ENCODE data around the gene PDE4B. TPM values are rescaled to one million over a fixed set of nuclear protein-coding genes. Genes with fewer than 3 reads are reported as not detected.

Gene PDE4B
- total and polyA plus RNA-seq, 9 of the 15 experiments (the other 6 are each of a cell fraction or from before 2014, with no cell fraction given), result 0.09 TPM; not detected in 8

DNA sequence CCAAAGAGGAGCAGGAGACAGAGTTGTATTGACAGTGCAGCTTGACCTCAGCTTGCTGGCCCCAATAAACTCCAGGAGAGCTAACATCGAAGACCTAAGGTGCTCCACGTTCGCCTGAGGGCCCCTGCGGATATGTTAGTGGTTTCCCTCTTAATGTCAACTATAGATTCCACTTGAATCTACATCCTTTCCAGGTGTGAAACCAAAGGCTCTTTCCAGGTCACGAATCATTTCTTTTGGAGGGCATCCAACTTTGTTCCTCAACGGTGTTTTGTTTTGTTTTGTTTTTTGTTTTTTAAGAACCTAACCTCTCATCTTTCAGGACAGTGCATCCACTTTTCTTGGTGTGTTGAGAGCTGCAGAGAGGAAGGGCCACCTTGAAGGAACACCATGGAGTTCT, 473.7 kb downstream of the PDE4B start:
- Histone ChIP-seq H2AFZ (ENCODE audit: low read depth, low read length) (no peak overlapping the region), H3K4me3 (no peak overlapping the region), H3K9ac (ENCODE audit: insufficient read depth in 1 of 2, low read depth in 2 of 2, low read length in 2 of 2) (no peak overlapping the region), H3K9me1 (ENCODE audit: control insufficient read depth, insufficient read depth, low read length) (no peaks in the 10 kb centered on the region), H3K4me1 (replicated peaks in 1 of 2; ENCODE audit: control insufficient read depth in 2 of 2, insufficient read depth in 2 of 2, low read length in 2 of 2) (no peaks in the 10 kb centered on the region), H3K9me3 (replicated peaks; ENCODE audit: control insufficient read depth, insufficient read depth, low read depth, low read length) (no peaks in the 10 kb centered on the region), H4K20me1 (replicated peaks; ENCODE audit: control insufficient read depth, insufficient read depth, low read length) (no peaks in the 10 kb centered on the region), H3K79me2 (ENCODE audit: control insufficient read depth, insufficient read depth, low read length) (no peaks in the 10 kb centered on the region), H3K27me3 (ENCODE audit: control insufficient read depth in 2 of 2, insufficient read depth in 2 of 2, low read length in 2 of 2) (no peaks in the 10 kb centered on the region), H3K4me2 (ENCODE audit: insufficient read depth, low read length) (no peak overlapping the region), H3K27ac (ENCODE audit: extremely low read depth, low read depth, low read length) (no peak overlapping the region), H3K36me3 (ENCODE audit: control insufficient read depth, insufficient read depth, low read length) (no peaks in the 10 kb centered on the region)
- 0% methylated on average over 6 of the region's 6 CpGs for WGBS (ENCODE audit: insufficient coverage, low coverage, missing lambda C conversion rate)
- ChIA-PET POLR2A (interaction anchor here (0.6 kb wide), 1 partner anchor 24 kb away, joined by 4 read pairs; no protein-coding TSS in a partner anchor), CTCF (ENCODE audit: low intra/inter-chr PET ratio) (no interaction called here)
- no peak for ATAC-seq
- no peak for DNase-seq (ENCODE audit: extremely low read depth in 1 of 4, low spot score in 3 of 4)
- no TSS peak for BruUV-seq (replicated peaks)
- in situ Hi-C loops (cut with MboI), result no loop called here
- FAIRE-seq, result no peak
- TF ChIP-seq MYNN (IDR thresholded peaks at IDR 0.05), result no peak
- no peak for TF ChIP-seq MYNN (CRISPR knock-in tag; IDR thresholded peaks at IDR 0.05)
- TF ChIP-seq ATF3 (IDR thresholded peaks at IDR 0.05), result no peak
- no peak for TF ChIP-seq ATF3 (CRISPR knock-in tag; conservative IDR thresholded peaks at IDR 0.05)
- no peak for TF ChIP-seq ZNF311 (CRISPR knock-in tag; IDR thresholded peaks at IDR 0.05)
- no peak for TF ChIP-seq ZFP91 (CRISPR knock-in tag; IDR thresholded peaks at IDR 0.05)
- no peak for TF ChIP-seq ELK3 (CRISPR knock-in tag; IDR thresholded peaks at IDR 0.05)
- TF ChIP-seq, protein P1, sequence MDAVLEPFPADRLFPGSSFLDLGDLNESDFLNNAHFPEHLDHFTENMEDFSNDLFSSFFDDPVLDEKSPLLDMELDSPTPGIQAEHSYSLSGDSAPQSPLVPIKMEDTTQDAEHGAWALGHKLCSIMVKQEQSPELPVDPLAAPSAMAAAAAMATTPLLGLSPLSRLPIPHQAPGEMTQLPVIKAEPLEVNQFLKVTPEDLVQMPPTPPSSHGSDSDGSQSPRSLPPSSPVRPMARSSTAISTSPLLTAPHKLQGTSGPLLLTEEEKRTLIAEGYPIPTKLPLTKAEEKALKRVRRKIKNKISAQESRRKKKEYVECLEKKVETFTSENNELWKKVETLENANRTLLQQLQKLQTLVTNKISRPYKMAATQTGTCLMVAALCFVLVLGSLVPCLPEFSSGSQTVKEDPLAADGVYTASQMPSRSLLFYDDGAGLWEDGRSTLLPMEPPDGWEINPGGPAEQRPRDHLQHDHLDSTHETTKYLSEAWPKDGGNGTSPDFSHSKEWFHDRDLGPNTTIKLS (IDR thresholded peaks at IDR 0.05; ENCODE audit: borderline replicate concordance, low read depth), result no peak
- no peak for TF ChIP-seq MXD1 (CRISPR knock-in tag; IDR thresholded peaks at IDR 0.05; ENCODE audit: borderline replicate concordance, poor library complexity, severe bottlenecking)
- TF ChIP-seq ASH1L (IDR thresholded peaks at IDR 0.05; ENCODE audit: borderline replicate concordance, low read depth, partially characterized antibody), result no peak
- TF ChIP-seq TAF1 (IDR thresholded peaks at IDR 0.05; ENCODE audit: control insufficient read depth, extremely low read depth, insufficient read depth, low read length, severe bottlenecking), result no peak
- TF ChIP-seq RBM25 (IDR thresholded peaks at IDR 0.05; ENCODE audit: low read depth, low read length, severe bottlenecking), result no peak
- no peak for TF ChIP-seq NONO (IDR thresholded peaks at IDR 0.05; ENCODE audit: low read depth in 2 of 2, low read length in 1 of 2)
- intact Hi-C loops (cut with micrococcal nuclease), result no loop called here
